Neural cell (in vitro differentiated cells): ENCODE data around the gene RPS2. TPM values are rescaled to one million over a fixed set of nuclear protein-coding genes. Genes with fewer than 3 reads are reported as not detected.
A peak's percentile ranks its signal among the peaks of the same experiment; 100 is the strongest.

ENCODE experiments used
- H2AFZ ChIP-seq: fragments of 200-600, 300-800 bp; sonication (generic), shearing (Covaris generic); 2 replicates; pipeline ENCODE4 v1.6.0; 2014; ENCODE audit warnings: low read depth, mild to moderate bottlenecking, antibody characterized with exemption, low read length, moderate library complexity
- H3F3A ChIP-seq: fragments of 200-600 bp; shearing (Covaris generic); 2 replicates; pipeline ENCODE4 v1.6.1; 2016; ENCODE audit warnings: mild to moderate bottlenecking, moderate library complexity, mixed read lengths, antibody characterized with exemption, low read length; ENCODE audit not compliant: insufficient read depth, poor library complexity, severe bottlenecking
- H3K27ac ChIP-seq: fragments of 200-600, 300-800 bp; sonication (generic), shearing (Covaris generic); 2 replicates; pipeline ENCODE4 v1.5.1; 2014; ENCODE audit warnings: mild to moderate bottlenecking, low read length, moderate library complexity
- H3K27me3 ChIP-seq: fragments of 300-800, 200-600 bp; sonication (generic), shearing (Covaris generic); 2 replicates; pipeline ENCODE4 v1.6.0; 2014; ENCODE audit warnings: mild to moderate bottlenecking, low read depth, low read length, moderate library complexity; ENCODE audit not compliant: insufficient read depth
- H3K36me3 ChIP-seq: fragments of 300-800, 200-600 bp; sonication (generic), shearing (Covaris generic); 2 replicates; pipeline ENCODE4 v1.5.1; 2014; ENCODE audit warnings: mild to moderate bottlenecking, antibody characterized with exemption, low read length, moderate library complexity; ENCODE audit not compliant: insufficient read depth
- H3K4me2 ChIP-seq: fragments of 300-800, 200-600 bp; sonication (generic), shearing (Covaris generic); 2 replicates; pipeline ENCODE4 v1.6.0; 2014; ENCODE audit warnings: mild to moderate bottlenecking, low read length
- H3K4me3 ChIP-seq: fragments of 300-800, 200-600 bp; sonication (generic), shearing (Covaris generic); 2 replicates; pipeline ENCODE4 v1.5.1; 2014; ENCODE audit warnings: mild to moderate bottlenecking, low read length, moderate library complexity
- H3K79me2 ChIP-seq: fragments of 200-600 bp; shearing (Covaris generic); replicated peaks from 2 replicates; pipeline ENCODE4 v1.6.0; 2014; ENCODE audit warnings: mild to moderate bottlenecking, low read length, moderate library complexity; ENCODE audit not compliant: insufficient read depth
- H3K9ac ChIP-seq: fragments of 300-800, 200-600 bp; sonication (generic), shearing (Covaris generic); 2 replicates; pipeline ENCODE4 v1.6.1; 2016; ENCODE audit warnings: mild to moderate bottlenecking, low read length, mixed read lengths
- H3K9me2 ChIP-seq: fragments of 200-600 bp; shearing (Covaris generic); 2 replicates; pipeline ENCODE4 v1.6.1; 2016; ENCODE audit warnings: mild to moderate bottlenecking, low read length, mixed read lengths; ENCODE audit not compliant: insufficient read depth
- H3K9me3 ChIP-seq: fragments of 200-600, 300-800 bp; sonication (generic), shearing (Covaris generic); 2 replicates; pipeline ENCODE4 v1.6.1; 2016; ENCODE audit warnings: mild to moderate bottlenecking, mixed run types, low read length, moderate library complexity, mixed read lengths
- H4K20me1 ChIP-seq: fragments of 200-600 bp; shearing (Covaris generic); 2 replicates; pipeline ENCODE4 v1.6.1; 2016; ENCODE audit warnings: mild to moderate bottlenecking, mixed run types; ENCODE audit not compliant: insufficient read depth
- CTCF ChIP-seq: fragments of 450-650 bp; IDR thresholded peaks from 2 replicates; pipeline ENCODE4 v1.5.1; 2014; ENCODE audit warnings: antibody characterized with exemption, mild to moderate bottlenecking, moderate library complexity; ENCODE audit not compliant: poor library complexity, severe bottlenecking
- EP300 ChIP-seq: fragments of 450-650 bp; conservative IDR thresholded peaks from 2 replicates; pipeline ENCODE4 v1.6.1; 2014; ENCODE audit warnings: antibody characterized with exemption, mild to moderate bottlenecking, moderate library complexity; ENCODE audit not compliant: poor library complexity, severe bottlenecking
- EZH2 ChIP-seq: fragments of 200-600, 300-800 bp; shearing (Covaris generic), sonication (generic); IDR thresholded peaks from 2 replicates; pipeline ENCODE4 v1.6.1; 2014; ENCODE audit warnings: antibody characterized with exemption, low read length, borderline replicate concordance, mild to moderate bottlenecking; ENCODE audit not compliant: insufficient read depth, poor library complexity, severe bottlenecking
- MXI1 ChIP-seq: fragments of 450-650 bp; conservative IDR thresholded peaks from 2 replicates; pipeline ENCODE4 v1.6.1; 2014; ENCODE audit warnings: antibody characterized with exemption, mild to moderate bottlenecking; ENCODE audit not compliant: poor library complexity, severe bottlenecking
- POLR2AphosphoS5 ChIP-seq: IDR thresholded peaks from 2 replicates; pipeline ENCODE4 v1.6.1; 2012
- RAD21 ChIP-seq: fragments of 450-650 bp; conservative IDR thresholded peaks from 2 replicates; pipeline ENCODE4 v1.6.1; 2014; ENCODE audit warnings: antibody characterized with exemption, mild to moderate bottlenecking, moderate library complexity
- REST ChIP-seq: IDR thresholded peaks from 2 replicates; pipeline ENCODE4 v1.6.1; 2012; ENCODE audit warnings: borderline replicate concordance
- SMC3 ChIP-seq: fragments of 450-650 bp; conservative IDR thresholded peaks from 2 replicates; pipeline ENCODE4 v1.6.1; 2014; ENCODE audit warnings: antibody characterized with exemption, mild to moderate bottlenecking, moderate library complexity; ENCODE audit not compliant: poor library complexity
- TAF1 ChIP-seq: IDR thresholded peaks from 2 replicates; pipeline ENCODE4 v1.6.1; 2012; ENCODE audit warnings: low read depth
- polyA plus RNA-seq: library from polyadenylated mRNA; depleted of rRNA; stranded (reverse); fragments of >200 nt; gene quantifications from 2 replicates; pipeline ENCODE4 v1.2.3, GENCODE V29; 2014

The RPS2 gene
- polyA plus RNA-seq, 1 donor from 2014 or later: 1,393 TPM

DNA sequence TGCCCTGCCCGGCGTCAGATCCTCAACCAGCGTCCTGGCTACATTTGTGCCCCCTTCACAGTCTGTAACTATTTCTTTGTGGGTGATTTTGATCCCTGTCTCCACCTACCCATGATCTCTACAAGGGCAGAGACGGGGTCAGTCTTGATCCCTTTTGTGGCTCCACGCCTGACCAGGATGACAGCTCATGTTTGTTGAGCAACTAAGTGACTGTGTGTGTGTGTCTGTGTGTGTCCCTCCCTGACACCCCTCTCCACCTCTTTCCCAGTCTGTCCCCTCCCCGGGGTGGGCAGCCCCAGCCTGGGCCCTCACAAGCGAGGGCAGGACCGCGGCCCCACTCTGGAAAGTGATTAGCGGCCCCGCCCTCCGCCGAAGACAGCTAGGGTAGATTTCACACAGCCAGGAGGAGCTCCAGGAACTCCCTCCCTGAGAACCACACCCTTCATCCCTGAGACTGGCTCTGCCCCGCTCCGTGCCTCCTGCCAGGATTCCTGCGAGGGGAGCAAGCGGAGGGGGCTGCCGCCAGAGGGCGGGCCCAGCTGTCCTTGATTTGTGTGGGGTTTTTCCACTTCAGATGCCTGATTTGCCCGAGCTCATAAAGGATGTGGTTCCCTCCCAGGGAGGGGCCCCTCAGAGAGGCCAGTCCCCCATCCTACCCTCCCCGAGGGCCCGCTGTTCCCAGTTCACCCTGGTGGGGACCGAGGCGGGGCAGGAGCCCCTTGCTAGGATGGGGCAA lies 41.2 kb downstream of the RPS2 start:
- no peaks in the 10 kb centered on the region for H3K36me3 ChIP-seq
- no peaks in the 10 kb centered on the region for H3K9me3 ChIP-seq
- no peaks in the 10 kb centered on the region for H3K9me2 ChIP-seq
- H3K27me3 ChIP-seq: peaks cover 40% of the 10 kb centered on the region
- H4K20me1 ChIP-seq: no peaks in the 10 kb centered on the region
- no peak overlapping the region for H3K27ac ChIP-seq
- no peaks in the 10 kb centered on the region for H3F3A ChIP-seq
- no peak overlapping the region for H3K9ac ChIP-seq
- no peak overlapping the region for H3K4me3 ChIP-seq
- no peaks in the 10 kb centered on the region for H3K79me2 ChIP-seq
- peak; percentile 14 for TF ChIP-seq CTCF
- TF ChIP-seq SMC3: no peak
- no peak overlapping the region for H3K4me2 ChIP-seq
- no peak overlapping the region for H2AFZ ChIP-seq

- Histone ChIP-seq H3K4me2 (no peak overlapping the region), H2AFZ (no peak overlapping the region), H4K20me1 (no peaks in the 10 kb centered on the region), H3K9me2 (no peaks in the 10 kb centered on the region), H3K4me3 (no peak overlapping the region), H3K27me3 (peaks cover 47% of the 10 kb centered on the region), H3K36me3 (no peaks in the 10 kb centered on the region), H3K27ac (no peak overlapping the region), H3K9ac (no peak overlapping the region), H3K79me2 (no peaks in the 10 kb centered on the region), H3K9me3 (no peaks in the 10 kb centered on the region), H3F3A (no peaks in the 10 kb centered on the region)
- no peak for TF ChIP-seq MXI1
- TF ChIP-seq POLR2AphosphoS5: no peak
- no peak for TF ChIP-seq REST
- no peak for TF ChIP-seq EZH2
- no peak for TF ChIP-seq TAF1
- no peak for TF ChIP-seq CTCF
- no peak for TF ChIP-seq RAD21
- TF ChIP-seq EP300: no peak
Measured at GRCh38 chr16:1922357-1922756, 42.3 kb downstream of the RPS2 start.
